NCI-H2029 treated with DMSO at 0.1 percent for 48 hours (cell line): ENCODE measurements around the gene PAPPA.
A peak's percentile ranks its signal among the peaks of the same experiment; 100 is the strongest.

Experiments
- DNase-seq: peaks from one replicate; lab custom pipeline; 2025; lab: John Stamatoyannopoulos, UW

The PAPPA gene

DNA sequence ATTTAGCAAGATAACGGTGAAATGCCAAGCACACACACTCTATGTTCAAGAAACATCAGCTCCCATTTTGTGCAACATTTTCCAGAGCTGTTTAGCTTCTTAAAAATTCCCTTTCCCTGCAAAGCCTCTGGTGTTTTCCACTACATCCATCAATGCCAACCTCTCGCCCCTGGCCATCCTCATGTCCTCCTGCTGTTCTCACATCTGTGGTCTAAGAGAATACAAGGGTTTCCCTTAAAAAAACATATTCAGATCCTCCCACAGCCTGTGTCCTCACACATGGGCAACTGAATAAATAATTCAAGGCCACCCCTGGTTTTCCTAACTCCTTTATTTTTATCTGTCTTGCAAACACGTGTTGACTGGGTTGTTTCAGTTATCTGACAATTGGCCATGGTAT, 70.3 kb downstream of the PAPPA start:
- no peak for DNase-seq

- DNase-seq: no peak
These were observed 76.6 kb downstream of the PAPPA start for GRCh38 chr9:116230051-116230632.

GRCh38 chr9:116232424-116233159, 79.0 kb downstream of the PAPPA start:
- peak; percentile 21 for DNase-seq

GRCh38 chr9:116233160-116233530, 79.6 kb downstream of the PAPPA start:
- no peak for DNase-seq

- no peak for DNase-seq
These were observed 80.5 kb downstream of the PAPPA start for GRCh38 chr9:116234081-116234480.

DNA sequence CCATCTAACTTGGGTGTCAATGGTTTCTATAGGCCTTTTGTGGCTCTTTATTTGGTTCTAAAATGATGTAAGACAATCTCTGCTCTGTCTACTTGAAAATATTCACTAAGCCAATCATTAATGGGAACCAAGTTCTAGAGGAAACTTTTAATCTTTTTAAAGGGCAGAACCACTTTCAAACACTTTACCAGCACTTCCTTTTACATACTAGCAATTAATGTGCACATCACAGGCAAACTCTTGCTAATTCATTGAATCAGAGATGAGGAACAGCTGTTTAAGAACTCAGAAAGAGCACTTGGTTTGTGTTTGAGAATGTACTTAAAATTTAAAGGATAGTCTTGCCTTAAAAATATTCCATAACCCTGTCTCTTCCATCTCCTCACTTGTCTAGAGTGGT, 83.4 kb downstream of the PAPPA start:
- no peak for DNase-seq

DNA sequence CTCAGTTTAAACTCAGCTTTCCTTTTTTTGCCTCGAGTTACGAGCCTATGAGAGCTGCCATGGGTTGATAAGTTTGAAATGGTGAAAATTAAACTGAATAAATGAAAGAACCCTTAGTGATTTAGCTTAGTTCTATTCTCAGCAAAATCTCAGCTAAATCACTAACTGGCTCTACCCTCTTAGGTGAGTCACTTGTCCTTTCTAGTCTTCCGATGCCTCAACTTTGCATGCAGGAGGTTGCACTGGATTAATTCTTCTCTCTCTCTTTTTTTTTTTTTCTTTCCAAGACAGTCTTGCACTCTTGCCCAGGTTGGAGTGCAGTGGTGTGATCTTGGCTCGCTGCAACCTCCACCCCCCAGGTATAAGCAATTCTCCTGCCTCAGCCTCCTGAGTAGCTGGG, 83.9 kb downstream of the PAPPA start:
- DNase-seq: no peak

- DNase-seq: no peak
These were observed 84.6 kb downstream of the PAPPA start for GRCh38 chr9:116238225-116238624.

GRCh38 chr9:116238776-116239340, 85.3 kb downstream of the PAPPA start:
- DNase-seq: no peak

GRCh38 chr9:116243708-116244107, 90.1 kb downstream of the PAPPA start:
- DNase-seq: no peak

- DNase-seq: no peak
These were observed 93.7 kb downstream of the PAPPA start for GRCh38 chr9:116247284-116247683.

DNA sequence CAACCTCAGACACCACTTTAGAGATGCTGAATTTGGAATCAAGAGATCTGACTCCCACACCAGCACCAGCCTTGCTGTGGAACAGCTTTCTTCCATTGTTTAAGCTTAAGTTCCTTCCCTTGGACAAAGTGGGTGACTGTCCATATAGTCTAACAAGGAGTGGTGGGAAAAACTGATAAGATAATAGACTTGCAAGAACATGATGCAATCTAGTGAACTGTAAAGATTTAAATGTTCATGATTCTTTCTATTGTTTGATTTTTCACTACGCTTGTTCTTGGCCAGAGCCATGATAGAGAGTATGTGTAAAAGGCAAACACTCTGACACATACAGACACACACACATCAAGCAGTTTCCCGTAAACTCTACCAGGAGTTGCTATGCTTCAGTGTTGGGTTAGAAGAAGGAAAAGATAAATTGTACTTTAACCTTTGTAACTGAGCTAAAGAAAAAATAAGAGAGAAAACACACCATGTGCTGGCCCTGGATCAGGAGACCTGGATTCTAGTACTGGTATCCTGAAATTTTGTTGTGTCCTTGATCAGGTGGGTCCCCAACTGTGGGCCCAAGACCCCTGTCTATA, 94.3 kb downstream of the PAPPA start:
- DNase-seq: no peak

DNA sequence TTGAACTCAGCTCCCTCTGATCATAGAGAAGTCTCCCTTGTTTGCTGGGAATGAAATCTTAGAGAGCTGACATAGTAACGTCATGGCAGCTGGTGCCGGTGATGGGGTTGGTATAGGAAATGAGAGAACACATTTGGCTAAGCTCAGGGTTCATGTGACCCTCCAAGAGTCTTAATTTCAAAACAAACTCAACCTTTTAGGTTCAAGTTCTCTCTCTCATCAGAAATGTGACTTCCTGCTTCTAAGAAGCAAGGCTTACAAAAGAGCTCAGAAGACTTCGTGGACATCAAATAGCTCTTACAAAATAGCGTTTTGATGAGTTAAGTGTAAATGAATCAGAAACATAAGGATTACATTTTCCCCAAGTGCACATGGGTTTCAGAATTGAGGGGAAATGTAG, 97.3 kb downstream of the PAPPA start:
- DNase-seq: no peak

DNA sequence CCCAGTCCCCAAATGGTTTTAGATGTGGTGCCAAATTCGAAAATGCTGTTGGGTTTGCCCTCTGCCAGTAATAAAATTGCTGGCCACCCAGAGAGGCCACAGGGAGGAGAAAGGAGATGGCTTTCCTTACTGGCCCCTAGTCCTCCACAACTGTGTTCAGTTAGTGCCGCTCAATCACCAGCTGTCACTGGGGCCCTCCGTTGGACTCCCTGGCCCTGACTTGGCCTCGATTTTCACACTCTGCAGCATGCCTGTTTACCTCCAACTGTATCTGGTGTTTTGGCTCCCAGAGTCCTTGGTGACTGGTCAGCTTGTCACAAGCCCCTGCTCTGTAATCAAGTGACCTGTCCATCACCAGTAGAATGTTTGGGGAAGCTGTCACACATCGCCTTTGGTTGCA, 97.8 kb downstream of the PAPPA start:
- no peak for DNase-seq

- no peak for DNase-seq
These were observed 106.9 kb downstream of the PAPPA start for GRCh38 chr9:116260531-116260930.

GRCh38 chr9:116262448-116262847, 108.9 kb downstream of the PAPPA start:
- no peak for DNase-seq

DNA sequence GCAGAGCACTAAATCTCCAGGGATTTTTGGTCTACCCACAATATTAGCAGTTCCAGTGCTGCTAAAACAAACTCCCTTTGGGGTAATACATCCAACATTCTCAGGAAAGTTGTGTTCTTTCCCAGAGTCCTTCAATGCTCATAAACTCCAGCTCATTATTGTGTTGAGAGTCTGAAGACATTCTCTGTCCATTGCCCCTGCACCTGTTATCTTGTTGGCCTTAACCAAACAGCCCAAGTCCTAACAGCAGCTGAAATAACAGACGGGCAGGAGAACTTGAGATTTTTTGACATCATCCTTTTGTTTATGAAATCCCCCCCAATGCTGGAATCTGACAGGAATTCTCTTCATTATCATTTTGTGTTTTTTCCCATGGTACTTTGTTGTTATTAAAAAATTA, 110.8 kb downstream of the PAPPA start:
- DNase-seq: no peak

DNA sequence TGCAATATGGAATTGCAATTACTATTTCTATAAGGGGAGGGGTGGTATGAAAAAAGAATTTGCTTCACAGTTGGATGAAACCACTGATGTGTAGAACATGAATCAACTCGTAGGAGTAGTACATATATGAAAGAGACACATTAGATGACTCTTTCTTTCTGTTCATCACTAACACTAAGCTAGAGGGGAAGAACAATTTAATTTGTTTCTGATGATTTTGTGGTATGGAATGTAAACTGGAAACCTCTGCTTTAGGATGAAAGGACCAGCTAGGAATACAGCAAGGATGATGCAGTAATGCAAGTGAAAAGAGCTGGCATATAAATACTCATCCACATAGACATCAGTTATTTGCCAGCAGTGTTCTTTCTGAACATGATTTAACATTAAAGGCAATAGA, 113.4 kb downstream of the PAPPA start:
- no peak for DNase-seq

GRCh38 chr9:116269250-116269649, 115.7 kb downstream of the PAPPA start:
- DNase-seq: no peak

GRCh38 chr9:116270546-116270945, 117.0 kb downstream of the PAPPA start:
- no peak for DNase-seq

- no peak for DNase-seq
These were observed 117.7 kb downstream of the PAPPA start for GRCh38 chr9:116271340-116271739.

GRCh38 chr9:116271991-116272390, 118.4 kb downstream of the PAPPA start:
- no peak for DNase-seq

DNA sequence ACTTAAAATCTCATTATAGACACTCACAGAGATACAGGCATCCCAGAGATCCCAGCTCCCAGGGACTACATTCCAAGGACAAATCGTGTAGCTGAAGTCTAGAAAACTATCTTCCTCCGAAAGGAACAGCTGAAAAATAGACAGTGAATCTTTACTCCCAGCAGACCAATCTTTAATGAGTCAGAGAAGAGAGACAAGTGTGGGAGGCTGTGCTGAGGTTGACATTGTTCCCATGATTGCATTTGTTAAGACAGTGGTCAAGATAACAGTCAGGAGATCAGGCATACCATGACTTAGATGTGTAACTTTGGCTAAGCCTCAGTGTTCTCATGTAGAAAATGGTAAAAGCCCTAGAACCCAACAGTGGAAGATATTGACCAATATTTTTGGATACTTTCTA, 120.7 kb downstream of the PAPPA start:
- no peak for DNase-seq
